Vagina (tissue), 2 donors: Measurements from ENCODE around the gene GPR26.

ENCODE experiments used
- POLR2A ChIP-seq, 2 donors: fragments of 450-650 bp; IDR thresholded peaks; one replicate each; pipeline ENCODE4 v1.6.1; 2017; ENCODE audit warnings: antibody characterized with exemption in 2 of 2, mild to moderate bottlenecking in 2 of 2, moderate library complexity in 2 of 2
- POLR2AphosphoS5 ChIP-seq, 2 donors: sonication (generic); formaldehyde crosslinking; IDR thresholded peaks; one replicate each; pipeline ENCODE4 v1.9.0; 2017; ENCODE audit warnings: antibody characterized with exemption in 2 of 2, mild to moderate bottlenecking in 2 of 2, low read depth in 1 of 2; ENCODE audit not compliant: insufficient read depth in 1 of 2
- TF ChIP-seq, protein P1 (sequence below), 3 experiments: fragments of 450-650 bp in 2 of 3; fragments of 200-600 bp in 1 of 3; sonication (generic) in 1 of 3; IDR thresholded peaks; one replicate each; pipeline ENCODE4 v1.5.1; 2017 to 2019; ENCODE audit warnings: antibody characterized with exemption in 3 of 3, mild to moderate bottlenecking in 2 of 3, moderate library complexity in 2 of 3

GRCh38 chr10:123634221-123634620, 31.9 kb upstream of the GPR26 start:
- TF ChIP-seq, protein P1, sequence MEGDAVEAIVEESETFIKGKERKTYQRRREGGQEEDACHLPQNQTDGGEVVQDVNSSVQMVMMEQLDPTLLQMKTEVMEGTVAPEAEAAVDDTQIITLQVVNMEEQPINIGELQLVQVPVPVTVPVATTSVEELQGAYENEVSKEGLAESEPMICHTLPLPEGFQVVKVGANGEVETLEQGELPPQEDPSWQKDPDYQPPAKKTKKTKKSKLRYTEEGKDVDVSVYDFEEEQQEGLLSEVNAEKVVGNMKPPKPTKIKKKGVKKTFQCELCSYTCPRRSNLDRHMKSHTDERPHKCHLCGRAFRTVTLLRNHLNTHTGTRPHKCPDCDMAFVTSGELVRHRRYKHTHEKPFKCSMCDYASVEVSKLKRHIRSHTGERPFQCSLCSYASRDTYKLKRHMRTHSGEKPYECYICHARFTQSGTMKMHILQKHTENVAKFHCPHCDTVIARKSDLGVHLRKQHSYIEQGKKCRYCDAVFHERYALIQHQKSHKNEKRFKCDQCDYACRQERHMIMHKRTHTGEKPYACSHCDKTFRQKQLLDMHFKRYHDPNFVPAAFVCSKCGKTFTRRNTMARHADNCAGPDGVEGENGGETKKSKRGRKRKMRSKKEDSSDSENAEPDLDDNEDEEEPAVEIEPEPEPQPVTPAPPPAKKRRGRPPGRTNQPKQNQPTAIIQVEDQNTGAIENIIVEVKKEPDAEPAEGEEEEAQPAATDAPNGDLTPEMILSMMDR (IDR thresholded peaks at IDR 0.05), result no peak
- TF ChIP-seq POLR2AphosphoS5 (IDR thresholded peaks at IDR 0.05; ENCODE audit: insufficient read depth in 1 of 2, low read depth in 1 of 2), result no peak
- no peak for TF ChIP-seq POLR2A (IDR thresholded peaks at IDR 0.05)
